GM04504 (cell line): ENCODE measurements around the gene TUBA3E.
A peak's percentile ranks its signal among the peaks of the same experiment; 100 is the strongest.
"Not testable (repeated sequence)": the region's sequence is repeated elsewhere in the genome, so short reads cannot be mapped to it uniquely, and the experiment has no call there.

Experiments
- DNase-seq: peaks from one replicate; pipeline ENCODE4 v3.0.0-alpha.2; 2012; ENCODE audit warnings: low read depth

The TUBA3E gene

GRCh38 chr2:130198343-130198742 lies at the start of gene TUBA3E:
TUBA3E (minus strand) TSS chr2:130198439; CDS start chr2:130198360, 79 bp downstream.
- no peak for DNase-seq

- no peak for DNase-seq
Observed at GRCh38 chr2:130246430-130246829, 48.2 kb upstream of the TUBA3E start.

DNA sequence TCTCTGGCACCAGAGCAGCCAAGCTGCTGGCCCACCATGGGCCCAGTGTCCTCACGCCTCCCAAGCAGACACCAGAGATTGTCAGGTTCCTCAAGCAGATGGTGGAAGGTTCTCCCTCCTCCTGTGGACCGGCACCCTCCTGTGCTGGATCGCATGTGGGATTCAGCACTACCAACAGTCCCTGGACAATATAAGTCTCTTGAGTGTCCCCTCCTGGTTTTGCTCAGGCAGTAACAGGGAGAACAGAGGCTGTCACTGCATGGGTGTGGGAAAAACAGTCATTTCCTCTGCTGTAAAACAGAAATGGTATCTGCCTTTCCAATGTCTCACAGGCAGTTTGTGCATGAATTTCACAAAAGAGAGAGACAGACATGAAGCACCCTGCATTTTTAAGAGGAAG lies 47.7 kb upstream of the TUBA3E start:
- DNase-seq = no peak

DNA sequence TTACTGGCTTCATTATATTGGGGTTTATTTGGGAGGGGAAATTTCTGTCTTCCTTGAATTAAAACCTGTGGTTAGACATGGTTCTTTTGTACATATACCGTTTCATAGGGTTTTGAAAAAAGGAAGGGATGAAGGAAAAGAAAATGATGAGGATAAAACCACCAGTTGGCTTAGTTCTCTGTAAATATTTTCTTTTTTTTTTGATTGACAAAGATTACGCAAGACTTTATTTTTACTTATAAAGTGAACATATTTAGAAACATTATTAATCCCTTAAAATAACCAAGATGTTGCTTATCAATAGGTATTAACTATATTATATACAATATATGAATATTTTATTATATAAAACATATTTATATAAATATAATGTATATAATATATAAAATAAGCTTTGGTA lies 45.1 kb upstream of the TUBA3E start:
- DNase-seq = no peak

GRCh38 chr2:130241041-130241707 lies 42.9 kb upstream of the TUBA3E start:
- peak; percentile 3 for DNase-seq

GRCh38 chr2:130239581-130239980 lies 41.3 kb upstream of the TUBA3E start:
- not testable (repeated sequence) for DNase-seq

DNA sequence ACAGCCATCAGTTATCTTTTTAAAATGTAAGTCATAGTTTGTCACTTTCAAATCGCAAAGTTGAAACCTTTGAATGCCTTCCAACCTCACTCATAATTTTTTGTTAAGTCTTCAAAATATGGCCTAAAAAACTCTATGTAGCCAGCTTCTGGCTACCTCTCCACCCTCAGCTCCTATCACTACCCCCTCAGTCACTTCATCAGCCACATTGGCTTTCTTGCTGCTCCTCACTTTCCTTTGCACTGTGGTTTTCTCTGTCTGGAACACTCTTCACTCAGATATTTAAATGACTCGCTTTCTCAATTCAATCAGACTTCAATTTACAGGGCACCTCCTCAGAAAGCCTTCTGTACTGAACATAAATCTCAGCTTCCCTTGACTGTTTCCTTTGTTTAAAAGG lies 34.8 kb upstream of the TUBA3E start:
- not testable (repeated sequence) for DNase-seq

DNA sequence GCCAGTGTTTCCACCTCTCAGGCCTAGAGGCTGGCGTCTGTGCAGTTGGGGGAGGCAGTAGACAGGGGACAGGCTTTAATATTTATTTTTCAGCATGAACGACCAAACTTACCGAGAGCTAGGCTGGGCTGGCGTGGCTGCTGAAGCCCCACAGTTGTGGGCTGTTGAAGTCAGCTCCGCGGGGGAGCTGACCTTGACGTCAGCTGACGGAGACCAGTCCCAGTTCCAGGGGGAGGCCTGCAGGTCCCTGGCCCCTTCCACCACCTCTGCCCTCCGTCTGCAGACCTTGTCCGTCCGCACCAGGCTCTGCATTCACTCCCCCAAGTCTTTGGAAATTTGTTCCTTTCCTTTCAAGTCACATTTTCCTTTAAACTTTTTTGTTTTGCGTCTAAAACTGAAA lies 33.4 kb upstream of the TUBA3E start:
- no peak for DNase-seq

DNA sequence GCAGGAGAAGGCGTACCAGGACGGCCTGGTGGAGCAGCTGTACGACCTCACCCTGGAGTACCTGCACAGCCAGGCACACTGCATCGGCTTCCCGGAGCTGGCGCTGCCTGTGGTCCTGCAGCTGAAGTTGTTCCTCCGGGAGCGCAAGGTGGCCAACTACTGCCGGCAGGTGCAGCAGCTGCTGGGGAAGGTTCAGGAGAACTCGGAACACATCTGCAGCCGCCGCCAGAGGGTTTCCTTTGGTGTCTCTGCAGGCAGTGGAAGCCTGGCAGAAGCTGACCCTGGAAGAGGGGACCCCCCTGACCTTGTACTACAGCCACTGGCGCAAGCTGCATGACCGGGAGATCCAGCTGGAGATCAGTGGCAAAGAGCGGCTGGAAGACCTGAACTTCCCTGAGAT lies 32.7 kb upstream of the TUBA3E start:
- DNase-seq = not testable (repeated sequence)

GRCh38 chr2:130230376-130230775 lies 32.1 kb upstream of the TUBA3E start:
- DNase-seq = not testable (repeated sequence)

DNA sequence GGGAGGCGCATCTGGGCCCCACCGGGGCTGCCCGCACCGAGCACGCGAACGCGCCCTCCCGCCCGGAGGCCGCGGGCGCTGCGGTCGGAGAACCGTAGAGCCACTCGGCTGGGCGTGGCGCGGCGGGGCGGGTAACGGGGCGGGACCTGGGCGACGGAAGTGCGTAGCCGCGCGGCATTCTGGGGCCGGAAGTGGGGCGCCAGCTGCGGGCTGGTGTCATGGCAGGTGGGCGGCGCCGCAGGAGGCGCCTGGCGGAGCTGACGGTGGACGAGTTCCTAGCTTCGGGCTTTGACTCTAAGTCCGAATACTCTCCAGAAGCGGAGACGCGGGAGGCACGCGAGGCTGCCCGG lies 30.9 kb upstream of the TUBA3E start:
- not testable (repeated sequence) for DNase-seq

GRCh38 chr2:130228467-130229160 lies 30.4 kb upstream of the TUBA3E start:
- not testable (repeated sequence) for DNase-seq

- not testable (repeated sequence) for DNase-seq
Observed at GRCh38 chr2:130228005-130228404, 29.8 kb upstream of the TUBA3E start.

DNA sequence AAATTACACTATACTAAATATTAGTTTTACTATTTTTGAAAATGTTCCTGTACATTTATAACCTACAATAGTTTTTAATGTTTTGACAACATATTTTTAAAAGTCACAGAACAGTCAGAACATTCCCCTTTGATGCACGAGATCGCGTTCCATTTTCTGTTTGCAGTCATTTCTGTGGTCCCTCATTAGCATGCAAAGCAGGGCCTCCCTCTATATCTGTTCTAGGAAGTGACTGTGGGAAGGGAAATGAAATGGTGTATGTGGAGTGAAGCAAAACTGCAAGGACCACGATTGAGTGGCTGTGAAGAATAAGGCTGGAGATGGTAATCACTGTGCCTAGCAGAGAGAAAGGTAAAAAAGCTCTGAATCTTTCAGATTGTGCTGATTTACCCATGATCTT lies 24.3 kb upstream of the TUBA3E start:
- DNase-seq = not testable (repeated sequence)

DNA sequence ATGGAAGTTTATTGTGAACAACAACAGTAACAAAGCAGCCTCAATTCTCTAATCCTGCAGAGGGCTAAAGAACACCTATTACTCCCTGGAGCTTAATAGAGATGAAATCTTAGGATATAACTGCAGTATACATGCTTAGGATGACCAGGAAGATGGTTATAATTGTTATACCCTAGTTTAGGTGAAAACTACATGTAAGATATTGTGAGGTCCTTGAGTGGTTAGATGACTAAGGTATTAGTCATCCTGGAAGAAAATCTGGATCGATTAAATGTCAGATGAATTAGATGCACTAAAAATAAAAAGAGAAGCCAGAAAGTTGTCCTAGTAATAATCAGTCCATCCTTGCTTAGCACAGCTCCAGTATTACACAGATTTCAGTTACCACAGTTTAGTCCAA lies 22.3 kb upstream of the TUBA3E start:
- not testable (repeated sequence) for DNase-seq

GRCh38 chr2:130219147-130219546 lies 20.9 kb upstream of the TUBA3E start:
- DNase-seq = not testable (repeated sequence)

- DNase-seq = not testable (repeated sequence)
Observed at GRCh38 chr2:130207051-130207450, 8.8 kb upstream of the TUBA3E start.

- not testable (repeated sequence) for DNase-seq
Observed at GRCh38 chr2:130203150-130203549, 4.9 kb upstream of the TUBA3E start.

DNA sequence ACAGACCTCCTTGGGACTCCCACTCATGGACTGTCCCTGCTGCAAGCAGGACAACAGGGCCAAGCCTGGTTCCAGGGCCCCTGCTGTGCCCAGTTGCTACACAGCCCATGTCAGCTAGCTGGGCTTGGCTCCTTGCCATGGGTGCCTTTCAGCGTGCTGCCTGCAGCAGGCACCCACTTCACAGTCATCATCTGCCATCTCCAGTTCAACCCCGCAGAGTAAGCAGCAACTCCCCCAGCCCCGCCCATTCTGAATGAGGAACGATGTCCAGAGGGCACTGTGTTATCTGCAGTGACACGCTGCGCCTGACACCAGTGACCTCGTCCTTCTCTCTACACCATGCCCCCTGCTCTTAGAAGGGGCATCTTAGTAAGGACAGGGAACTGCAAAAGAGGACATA lies 4.3 kb upstream of the TUBA3E start:
- DNase-seq = not testable (repeated sequence)

GRCh38 chr2:130196052-130196451 lies 2.2 kb downstream of the TUBA3E start:
- DNase-seq = not testable (repeated sequence)

GRCh38 chr2:130195089-130195635 lies 3.1 kb downstream of the TUBA3E start:
- not testable (repeated sequence) for DNase-seq

DNA sequence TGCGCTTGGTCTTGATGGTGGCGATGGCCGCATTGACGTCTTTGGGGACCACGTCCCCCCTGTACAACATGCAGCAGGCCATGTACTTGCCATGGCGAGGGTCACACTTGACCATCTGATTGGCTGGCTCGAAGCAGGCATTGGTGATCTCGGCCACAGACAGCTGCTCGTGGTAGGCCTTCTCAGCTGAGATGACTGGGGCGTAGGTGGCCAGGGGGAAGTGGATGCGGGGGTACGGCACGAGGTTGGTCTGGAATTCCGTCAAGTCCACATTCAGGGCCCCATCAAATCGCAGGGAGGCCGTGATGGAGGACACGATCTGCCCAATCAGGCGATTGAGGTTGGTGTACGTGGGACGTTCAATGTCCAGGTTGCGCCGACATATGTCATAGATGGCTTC lies 4.4 kb downstream of the TUBA3E start:
- not testable (repeated sequence) for DNase-seq

DNA sequence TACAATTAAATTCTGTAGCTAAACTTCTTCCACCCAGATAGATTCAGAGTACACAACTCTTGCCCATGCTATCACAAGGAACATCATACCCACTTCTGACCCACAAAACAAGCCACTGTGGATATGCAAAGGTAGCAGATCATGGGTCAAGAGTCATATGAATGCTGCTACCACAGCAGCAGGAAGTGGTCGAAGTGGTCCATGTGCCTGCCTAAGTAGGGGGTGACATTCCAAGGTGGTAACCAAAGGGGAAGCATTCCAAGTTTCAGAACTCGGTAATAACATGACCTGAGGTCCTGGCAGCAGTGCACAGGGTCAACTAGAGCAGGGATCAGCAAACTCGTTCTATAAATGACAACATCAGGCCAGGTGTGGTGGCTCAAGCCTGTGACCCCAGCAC lies 5.8 kb downstream of the TUBA3E start:
- DNase-seq = not testable (repeated sequence)
